GM19240 (cell line): ENCODE data around the gene SLC24A4.

Source experiments
- DNase-seq: peaks from one replicate; pipeline ENCODE4 v3.0.0; 2011; ENCODE audit warnings: low spot score; ENCODE audit not compliant: insufficient read length

Gene SLC24A4, protein sequence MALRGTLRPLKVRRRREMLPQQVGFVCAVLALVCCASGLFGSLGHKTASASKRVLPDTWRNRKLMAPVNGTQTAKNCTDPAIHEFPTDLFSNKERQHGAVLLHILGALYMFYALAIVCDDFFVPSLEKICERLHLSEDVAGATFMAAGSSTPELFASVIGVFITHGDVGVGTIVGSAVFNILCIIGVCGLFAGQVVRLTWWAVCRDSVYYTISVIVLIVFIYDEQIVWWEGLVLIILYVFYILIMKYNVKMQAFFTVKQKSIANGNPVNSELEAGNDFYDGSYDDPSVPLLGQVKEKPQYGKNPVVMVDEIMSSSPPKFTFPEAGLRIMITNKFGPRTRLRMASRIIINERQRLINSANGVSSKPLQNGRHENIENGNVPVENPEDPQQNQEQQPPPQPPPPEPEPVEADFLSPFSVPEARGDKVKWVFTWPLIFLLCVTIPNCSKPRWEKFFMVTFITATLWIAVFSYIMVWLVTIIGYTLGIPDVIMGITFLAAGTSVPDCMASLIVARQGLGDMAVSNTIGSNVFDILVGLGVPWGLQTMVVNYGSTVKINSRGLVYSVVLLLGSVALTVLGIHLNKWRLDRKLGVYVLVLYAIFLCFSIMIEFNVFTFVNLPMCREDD

DNA sequence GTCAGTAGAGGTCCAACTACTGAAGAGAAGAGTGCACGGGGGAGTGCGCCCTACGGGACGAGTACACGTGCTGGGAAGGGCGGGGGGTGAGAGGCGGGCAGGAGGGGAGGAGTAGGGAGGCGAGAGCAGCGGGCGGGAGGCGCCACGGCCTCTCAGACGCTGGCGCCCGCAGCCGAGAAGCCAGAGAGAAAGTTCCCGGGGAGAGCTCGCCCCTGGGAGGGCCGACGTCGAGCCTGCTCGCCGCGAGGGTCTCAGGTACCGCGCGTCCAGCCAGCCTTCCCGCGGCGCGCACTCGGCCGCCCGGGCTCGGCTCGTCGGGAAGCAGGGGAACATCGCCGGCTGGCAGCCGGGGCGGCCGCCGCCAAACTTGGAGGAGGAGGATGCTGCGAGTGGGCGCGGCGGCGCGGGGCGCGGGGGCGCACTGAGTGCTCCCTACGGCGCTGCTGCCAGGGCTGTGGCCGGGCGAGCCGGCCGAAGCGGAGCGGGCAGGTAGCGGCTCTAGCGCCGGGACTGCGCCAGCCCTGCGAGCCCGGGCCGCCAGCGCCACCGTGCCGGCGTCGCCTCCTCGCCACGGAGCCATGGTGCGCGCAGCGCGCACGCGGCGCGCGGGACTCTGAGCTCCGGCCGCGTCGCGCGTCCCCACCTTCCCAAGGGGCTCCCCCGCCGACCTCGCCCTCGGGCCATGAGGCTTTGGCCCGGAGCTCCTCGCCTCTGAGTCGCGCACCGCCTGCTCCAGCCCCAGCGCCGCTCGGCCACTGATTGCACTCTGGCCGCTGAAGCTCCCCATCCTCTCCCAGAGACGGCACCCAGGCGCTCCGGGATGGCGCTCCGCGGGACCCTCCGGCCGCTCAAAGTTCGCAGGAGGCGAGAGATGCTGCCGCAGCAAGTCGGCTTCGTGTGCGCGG lies at the start of gene SLC24A4:
SLC24A4 (plus strand) TSS at position 155 of the 905 bp plus-strand sequence; CDS start at position 821, 666 bp downstream.
- no peak for DNase-seq

DNA sequence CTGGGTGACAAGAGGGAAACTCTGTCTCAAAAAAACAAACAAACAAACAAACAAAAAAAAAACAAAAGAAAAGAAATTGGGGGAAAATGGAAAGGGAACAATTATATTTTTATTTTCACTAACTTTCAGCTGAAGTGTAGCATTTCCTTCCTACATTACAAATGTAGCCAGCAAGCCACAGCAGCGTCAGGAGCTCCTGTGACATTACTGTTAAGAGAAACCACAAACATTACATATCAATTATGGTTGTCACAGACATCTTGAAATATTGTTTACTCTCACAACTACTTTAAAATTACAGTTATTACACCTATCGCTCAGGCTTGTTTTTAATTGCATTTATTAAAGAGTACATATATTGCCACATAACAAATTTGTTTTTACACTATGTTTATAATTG lies 49.8 kb upstream of the SLC24A4 start:
- DNase-seq: no peak

DNA sequence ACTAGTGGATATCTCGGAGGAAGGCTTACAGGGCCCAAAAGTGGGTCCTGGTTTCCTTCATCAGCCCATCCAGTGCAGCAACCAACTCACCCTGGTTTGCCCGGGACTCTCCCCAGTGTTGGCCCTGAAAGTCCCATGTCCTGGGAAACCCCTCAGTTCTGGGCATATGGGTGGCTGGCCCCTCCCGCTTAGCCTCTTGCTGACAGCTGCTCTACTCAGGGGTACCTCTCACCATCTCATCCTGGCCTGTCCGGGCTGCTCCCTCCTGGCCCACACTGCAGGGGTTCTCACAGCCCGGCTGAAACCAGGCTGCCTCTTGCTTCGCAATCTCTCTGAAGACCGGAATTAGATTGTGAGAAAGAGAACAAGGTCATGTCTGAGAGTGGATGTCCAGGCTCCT lies 48.9 kb upstream of the SLC24A4 start:
- no peak for DNase-seq

DNA sequence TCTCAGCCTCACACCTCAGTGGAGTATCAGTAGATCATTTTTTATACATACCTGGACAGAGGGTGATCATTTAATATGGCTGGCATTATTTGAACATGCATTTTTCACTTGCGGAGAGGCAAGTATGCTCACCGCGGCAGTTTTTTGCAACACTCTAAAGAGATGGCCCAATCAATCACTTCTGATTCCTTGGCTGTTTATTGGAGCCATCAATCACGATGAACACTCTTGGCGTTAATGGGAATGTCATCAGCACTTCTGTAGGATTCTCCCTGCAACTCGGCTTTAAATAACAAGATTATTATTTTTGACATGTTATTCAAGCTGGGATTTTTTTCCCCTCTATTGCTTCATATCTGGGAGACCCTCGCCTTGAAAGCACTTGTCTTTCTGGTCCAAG lies 46.9 kb upstream of the SLC24A4 start:
- no peak for DNase-seq

DNA sequence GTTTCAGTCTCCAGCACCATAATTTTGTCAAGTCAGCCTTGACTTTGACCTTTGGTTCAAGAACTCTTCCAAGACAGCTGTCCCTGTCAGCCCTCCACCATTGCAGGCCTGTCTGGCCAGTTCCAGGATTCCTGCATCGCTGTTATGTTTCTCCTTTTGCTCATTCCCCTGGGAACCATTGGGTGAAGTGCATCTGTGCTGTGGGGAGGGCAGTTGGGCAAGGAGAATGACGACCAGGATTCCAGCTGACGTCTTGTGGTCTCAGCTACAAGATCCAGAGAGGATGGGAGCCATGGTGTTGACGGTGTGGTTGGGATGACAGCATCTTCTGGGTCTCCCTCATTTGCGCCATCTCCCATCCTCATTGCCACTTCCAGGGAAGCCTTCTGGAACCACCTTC lies 45.9 kb upstream of the SLC24A4 start:
- DNase-seq: no peak

DNA sequence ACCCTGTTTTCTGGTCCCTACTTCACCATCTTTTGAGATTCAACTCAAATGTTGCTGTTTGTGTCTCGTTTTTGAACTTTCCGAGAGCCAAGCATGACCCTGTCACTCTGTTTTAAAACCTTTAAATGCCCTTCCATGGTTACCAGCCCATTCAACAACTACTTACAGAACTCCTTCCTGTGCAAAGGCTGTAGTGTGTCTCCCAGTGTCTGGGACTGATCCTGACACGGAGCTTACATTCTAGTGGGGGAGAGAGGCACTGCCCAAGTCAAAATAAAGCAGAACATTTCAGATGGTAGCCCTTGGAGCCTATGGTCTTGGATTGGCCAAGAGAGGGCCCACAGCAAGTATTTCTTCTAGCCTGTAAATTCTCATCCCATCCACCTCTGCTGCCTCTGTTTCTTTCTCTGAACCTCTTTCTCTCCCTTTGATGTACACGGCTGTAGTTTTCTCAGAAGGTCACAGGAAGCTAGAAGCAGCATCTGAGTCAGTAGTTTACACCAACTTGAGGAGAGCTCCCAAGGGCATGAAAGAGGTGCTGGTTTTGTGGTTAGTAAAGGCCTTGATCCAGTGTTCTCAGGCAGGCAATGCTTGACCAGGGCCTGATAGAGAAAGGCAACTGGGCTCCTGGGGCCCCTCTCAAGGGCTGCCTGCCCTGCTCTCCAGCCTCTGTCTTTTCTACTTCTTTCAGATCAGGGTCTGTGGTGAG lies 42.3 kb upstream of the SLC24A4 start:
- DNase-seq: no peak

DNA sequence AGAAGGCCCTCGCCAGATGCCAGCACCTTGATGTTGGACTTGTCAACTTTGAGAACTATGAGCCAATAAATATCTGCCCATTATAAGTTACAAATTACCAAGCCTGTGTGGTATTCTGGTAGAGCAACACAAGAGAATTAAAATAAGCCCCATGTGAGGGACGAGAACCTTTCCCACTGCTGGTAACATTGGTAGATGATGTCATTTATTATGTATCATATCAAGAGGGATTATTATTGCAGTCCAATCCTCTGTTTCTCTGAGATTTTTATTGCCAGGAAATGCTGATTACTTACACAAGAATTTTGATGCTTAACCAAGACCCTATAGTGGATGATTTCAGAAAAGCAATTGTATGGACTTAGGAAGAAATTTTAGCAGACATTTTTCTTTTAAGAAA lies 40.3 kb upstream of the SLC24A4 start:
- DNase-seq: no peak

DNA sequence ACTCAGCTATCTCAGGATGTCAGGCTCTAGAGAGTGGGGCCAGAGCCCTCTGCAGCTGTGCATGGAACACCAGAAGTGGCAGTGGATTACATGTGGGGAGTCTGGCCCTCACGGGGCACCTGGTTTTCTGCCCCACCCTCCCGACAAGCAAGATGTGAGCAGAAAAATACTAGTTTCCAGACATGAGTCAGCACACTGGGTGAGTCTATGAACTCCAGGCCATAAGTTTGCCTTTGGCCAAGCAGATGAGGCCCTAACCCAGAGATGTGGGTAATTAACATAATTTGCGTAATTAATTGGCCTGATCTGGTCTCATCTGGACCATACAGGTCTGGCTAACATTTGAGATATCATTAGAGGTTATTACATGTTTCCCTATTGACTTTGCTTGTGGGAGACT lies 37.7 kb upstream of the SLC24A4 start:
- no peak for DNase-seq

DNA sequence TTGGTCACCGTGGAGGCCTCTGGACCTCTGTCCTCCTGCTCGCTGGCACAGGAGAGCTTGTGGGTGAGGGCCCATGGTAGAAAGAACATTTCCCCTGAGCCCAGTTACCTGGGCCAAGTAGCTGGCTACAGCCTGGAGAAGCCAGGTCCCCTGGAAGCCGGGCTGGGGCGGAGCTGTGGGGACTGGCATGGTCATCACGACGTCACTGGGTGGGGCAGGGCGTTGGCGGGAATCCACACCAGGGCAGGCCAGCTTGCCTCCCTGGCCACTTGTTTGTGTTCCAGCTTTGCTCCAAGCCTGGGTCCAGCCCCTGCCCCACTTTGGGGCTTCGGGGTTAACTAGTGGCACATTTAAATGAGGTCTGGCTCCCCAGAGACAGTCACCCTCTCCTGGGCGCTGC lies 35.0 kb upstream of the SLC24A4 start:
- DNase-seq: no peak

DNA sequence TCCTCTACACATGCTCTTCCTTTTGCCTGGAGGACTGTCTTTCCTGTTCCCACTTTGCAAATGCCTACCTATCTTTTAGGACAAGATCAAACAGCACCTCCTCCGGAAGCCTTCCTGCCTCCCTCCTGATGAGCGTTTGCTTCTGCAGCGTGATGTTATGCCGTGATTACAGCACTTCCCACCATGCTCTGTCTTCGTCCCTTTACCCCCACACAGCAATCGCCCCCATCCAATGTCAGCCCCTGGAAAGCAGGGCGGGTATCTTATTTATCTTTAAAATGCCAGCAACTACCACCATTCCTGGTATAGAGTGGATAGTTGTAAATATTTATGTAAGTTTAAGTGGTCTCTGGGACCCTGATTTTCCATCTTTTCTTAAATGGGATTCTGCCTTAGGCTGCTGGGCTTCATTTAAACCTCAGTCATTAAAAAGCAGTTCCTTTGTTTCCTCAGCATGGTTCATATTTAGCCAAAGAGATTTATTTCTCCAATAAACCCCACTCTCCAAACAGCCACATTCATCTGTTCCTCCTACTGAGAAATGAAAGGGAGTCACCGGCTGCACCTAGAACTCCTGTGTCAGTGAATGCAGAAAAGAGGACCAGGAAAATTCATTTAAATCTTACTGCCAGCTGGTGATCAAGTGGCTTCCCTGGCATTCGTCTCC lies 33.8 kb upstream of the SLC24A4 start:
- DNase-seq: no peak

DNA sequence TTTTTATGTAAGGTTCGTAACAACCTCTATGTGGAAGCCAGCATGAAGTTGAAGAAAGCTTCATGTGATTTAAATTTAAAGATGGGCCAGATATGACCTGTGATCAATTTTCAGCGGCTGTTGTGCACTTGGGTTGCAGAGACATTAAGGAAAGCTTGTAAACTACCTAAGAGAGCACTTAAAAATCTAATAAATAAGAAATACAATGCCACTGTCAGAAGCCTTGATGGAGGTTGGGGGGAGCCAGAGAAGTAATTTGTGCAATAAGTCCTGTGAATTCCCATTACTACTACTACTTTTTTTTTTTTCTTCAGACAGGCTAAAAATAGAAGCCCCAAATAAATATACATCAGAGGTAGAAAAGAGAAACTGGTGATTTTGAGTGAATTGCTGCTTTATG lies 30.3 kb upstream of the SLC24A4 start:
- DNase-seq: no peak

DNA sequence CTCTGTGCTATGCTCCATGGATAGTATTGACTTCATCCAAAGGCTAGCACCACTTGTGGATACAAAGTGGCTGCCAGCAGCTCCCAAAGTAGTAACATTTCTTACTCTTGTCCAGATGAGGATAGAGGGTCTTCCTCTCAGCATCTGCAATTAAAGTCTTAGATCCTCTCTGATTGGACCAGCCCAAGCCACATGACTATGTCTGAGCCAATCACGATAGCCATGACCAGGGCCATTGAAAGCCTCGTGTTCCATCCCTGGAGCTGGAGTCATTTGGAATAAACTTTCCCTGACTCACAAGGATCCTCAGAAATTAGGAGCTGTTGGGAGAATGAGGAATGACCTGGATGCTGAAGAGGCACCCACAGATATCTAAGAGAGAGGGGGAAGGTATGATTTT lies 28.5 kb upstream of the SLC24A4 start:
- DNase-seq: no peak

DNA sequence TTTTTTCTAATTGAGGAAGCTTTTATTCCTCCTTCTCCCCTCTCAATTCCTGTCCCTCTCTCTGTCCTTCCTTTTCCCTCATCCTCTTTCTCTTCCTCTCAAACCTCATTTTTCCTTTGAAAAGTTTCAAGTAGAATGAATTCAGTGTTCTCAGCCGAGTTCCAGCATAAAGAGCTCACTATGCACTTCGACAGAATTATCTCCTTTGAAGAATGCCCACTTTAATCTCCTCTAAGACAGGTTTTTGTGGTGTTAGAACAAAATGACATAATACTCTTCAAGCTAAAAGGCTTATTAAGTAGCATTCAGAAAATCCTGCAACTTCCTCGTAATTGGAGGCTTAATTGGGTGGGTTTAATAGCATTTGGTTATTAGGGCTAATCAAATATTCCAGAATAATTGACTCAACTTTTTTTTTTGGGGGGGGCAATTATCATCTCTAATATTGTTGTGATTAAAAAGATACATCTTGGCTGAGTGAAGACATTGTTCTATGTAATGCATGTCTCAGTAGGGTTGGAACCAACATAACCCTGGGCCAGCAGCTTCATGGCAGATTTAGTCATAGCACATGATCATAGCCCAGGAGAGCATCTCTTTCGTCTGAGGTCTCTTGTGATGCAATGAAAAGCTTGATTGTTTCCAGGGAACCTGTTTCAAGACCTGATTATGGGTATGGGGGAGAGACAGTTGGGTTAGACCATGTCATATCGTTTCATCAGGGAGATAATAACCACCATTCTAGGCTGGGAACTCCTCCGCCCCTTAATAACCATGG lies 25.0 kb upstream of the SLC24A4 start:
- no peak for DNase-seq

DNA sequence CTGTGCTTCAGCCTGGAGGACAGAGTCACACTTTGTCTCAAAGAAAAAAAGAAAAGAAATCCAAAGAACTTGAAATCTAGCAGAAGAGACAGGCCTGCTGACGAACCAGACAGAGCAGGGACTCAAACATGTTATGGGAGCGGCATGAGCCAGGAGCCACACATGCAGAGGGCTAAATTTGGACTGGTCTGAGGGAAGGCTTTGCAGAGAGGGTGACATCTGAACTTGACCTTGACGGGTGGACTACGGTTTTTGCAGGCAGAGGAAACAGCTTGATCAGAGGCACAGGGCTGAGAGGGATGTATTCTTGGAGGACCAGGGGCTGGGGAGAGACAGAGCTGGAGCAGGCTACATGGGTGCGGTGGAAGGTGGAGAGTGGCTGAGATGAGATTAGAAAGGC lies 20.5 kb upstream of the SLC24A4 start:
- DNase-seq: no peak

DNA sequence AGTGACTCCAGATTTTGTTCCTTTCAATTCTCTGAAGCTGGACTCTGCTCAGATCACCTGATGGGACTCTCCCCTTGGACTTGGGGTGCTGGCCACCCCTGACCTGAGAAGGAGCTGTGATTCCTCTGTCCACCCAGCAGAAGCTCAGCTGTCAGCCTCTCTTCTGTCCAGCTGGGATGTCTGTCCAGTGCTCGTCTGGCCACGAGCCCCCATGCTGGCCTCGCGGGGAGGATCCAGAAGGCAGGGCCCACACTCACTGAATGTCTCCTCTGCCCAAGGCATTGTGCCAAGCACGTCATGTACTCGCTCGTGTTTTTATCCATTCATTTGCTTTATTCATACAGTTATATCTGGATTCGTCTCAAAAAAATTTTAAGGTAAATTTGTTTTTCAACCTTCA lies 14.2 kb upstream of the SLC24A4 start:
- no peak for DNase-seq

DNA sequence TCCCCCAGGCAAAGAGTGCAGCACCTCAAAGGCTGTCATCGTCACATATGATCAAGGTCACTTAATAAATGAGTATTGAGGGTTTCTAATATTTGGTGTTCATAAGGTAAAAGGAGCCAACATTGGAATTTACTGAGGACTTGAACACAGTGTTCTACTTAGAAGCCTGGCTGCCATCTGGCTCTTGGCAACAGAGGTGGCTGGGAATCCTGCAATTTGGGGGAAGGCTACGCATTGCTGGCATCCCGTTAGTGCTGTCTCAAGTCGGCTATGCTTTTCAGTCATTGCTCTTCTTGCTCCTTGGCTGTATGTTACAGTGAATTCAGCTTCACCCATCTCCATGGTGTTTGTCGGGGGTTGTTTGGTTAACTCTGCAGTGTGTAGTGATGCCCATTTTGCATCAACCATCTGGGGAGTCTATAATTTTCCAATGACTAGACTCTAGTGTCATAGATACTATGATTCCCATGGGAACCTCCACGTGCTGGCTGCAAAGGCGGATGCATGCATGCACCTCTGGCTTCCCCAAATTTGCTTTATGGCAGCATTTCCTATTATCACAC lies 12.9 kb upstream of the SLC24A4 start:
- no peak for DNase-seq

DNA sequence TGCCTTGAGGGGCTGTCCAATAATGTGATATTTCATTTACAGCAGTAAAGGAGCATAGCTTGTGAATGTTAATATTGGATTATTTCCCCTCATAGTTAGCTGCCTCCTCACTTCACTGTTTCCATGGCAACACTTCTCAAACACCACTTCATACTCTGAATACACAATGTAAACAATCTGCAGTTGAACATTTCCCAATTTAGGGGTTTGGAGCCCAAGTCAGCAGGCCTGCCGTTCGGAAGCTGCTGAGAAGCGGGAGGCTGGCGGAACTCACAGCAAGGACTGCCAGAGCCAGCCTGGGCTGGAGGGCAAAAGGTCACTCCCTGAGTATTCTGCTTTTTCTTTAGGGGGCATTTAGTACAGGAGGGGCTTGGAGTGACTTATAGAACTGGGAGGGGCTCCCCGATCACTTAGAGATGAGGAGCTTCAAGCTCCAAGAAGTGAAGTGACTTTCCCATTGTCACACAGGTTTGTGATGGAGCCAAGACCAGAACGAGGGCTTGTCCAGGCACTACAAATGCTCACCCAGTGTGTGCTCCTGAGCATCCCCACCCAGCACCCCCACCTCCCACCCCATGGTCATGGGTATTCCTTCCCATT lies 12.1 kb upstream of the SLC24A4 start:
- DNase-seq: no peak

DNA sequence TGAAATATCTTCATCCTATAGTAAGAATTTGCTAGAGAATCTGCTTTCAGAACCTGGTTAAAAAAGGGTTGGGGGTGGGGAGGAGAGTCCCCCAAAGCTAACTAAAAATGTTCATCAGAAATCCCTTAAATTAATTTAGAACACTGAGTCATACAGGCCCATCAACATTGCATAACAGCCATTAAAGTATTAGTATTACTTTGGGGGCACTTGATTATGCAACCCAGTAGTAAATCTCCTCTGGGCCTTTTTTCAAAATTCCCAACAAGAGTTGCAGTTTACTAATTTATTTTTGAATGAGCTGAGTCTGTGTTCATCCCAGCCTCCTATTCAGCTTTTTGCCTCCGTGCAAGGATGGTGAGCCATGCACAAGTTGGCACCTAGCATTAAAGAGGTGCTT lies 8.8 kb upstream of the SLC24A4 start:
- no peak for DNase-seq

DNA sequence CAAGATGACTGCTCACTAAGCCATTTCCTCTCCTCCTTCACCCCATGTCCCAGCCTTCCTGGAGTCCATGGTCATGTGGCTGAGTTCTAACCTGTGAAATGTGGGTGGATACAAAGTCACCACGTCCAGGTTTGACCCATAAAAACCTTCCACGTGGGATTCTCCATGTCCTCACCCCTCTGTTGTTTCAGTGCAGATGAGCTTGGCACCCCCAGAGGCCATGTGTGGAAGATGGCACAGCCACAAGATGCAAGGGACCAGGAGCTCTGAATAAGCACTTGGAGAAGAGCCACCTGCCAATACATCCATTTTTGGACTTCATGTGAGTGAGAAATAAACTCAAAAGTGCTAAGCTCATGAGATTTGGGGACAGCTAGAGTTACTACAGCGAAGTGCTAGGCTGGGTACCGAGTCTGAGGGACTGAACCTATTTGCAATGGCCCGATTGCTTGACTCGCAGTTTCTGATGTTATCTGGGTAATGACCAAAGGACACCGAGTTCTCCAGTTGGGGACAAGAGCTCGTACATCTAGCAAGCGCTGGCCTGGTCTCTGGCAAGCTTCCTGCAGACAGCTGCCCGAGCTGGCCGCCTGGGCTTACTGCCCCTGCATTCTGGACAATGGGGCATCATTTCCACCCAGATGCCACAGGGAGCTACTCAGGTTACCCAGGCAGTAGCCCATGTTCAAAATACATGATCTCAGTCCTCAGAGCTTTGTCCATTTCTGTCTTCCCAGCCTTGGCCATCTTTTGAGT lies 7.7 kb upstream of the SLC24A4 start:
- no peak for DNase-seq
